GM23248 (cell line): ENCODE measurements around the gene TRIAP1. TPM values are rescaled to one million over a fixed set of nuclear protein-coding genes. Genes with fewer than 3 reads are reported as not detected.

Experiments used
- DNase-seq: peaks from one replicate; pipeline ENCODE4 v3.0.0-alpha.2; 2015
- H2AFZ ChIP-seq: fragments of 200-600 bp; sonication (generic); 2 replicates; pipeline ENCODE4 v1.6.1; 2016; ENCODE audit warnings: antibody characterized with exemption
- H3F3A ChIP-seq: fragments of 200-600 bp; sonication (generic); 2 replicates; pipeline ENCODE4 v1.6.1; 2016; ENCODE audit warnings: mild to moderate bottlenecking, antibody characterized with exemption, mixed run types; ENCODE audit not compliant: insufficient read depth
- H3K27ac ChIP-seq: fragments of 200-600 bp; sonication (generic); 2 replicates; pipeline ENCODE4 v1.5.1; 2016; ENCODE audit warnings: mild to moderate bottlenecking
- H3K27me3 ChIP-seq: fragments of 200-600 bp; sonication (generic); replicated peaks from 2 replicates; pipeline ENCODE4 v1.6.1; 2016; ENCODE audit warnings: mild to moderate bottlenecking; ENCODE audit not compliant: insufficient read depth
- H3K36me3 ChIP-seq: fragments of 200-600 bp; sonication (generic); 2 replicates; pipeline ENCODE4 v1.6.1; 2016; ENCODE audit warnings: low read depth, mild to moderate bottlenecking
- H3K4me1 ChIP-seq: fragments of 200-600 bp; sonication (generic); 2 replicates; pipeline ENCODE4 v1.6.1; 2016; ENCODE audit warnings: mild to moderate bottlenecking; ENCODE audit not compliant: insufficient read depth
- H3K4me2 ChIP-seq: fragments of 200-600 bp; sonication (generic); one replicate; pipeline ENCODE4 v1.6.1; 2016; ENCODE audit warnings: mild to moderate bottlenecking; ENCODE audit not compliant: unreplicated experiment
- H3K4me3 ChIP-seq: fragments of 200-600 bp; sonication (generic); 2 replicates; pipeline ENCODE4 v1.5.1; 2016; ENCODE audit warnings: mild to moderate bottlenecking
- H3K79me2 ChIP-seq: fragments of 200-600 bp; sonication (generic); 2 replicates; pipeline ENCODE4 v1.6.1; 2016; ENCODE audit warnings: mild to moderate bottlenecking; ENCODE audit not compliant: insufficient read depth
- H3K9ac ChIP-seq: fragments of 200-600 bp; sonication (generic); 2 replicates; pipeline ENCODE4 v1.6.1; 2016; ENCODE audit warnings: mild to moderate bottlenecking
- H3K9me2 ChIP-seq: fragments of 200-600 bp; sonication (generic); 2 replicates; pipeline ENCODE4 v1.6.1; 2016; ENCODE audit warnings: mixed run types, mild to moderate bottlenecking, moderate library complexity; ENCODE audit not compliant: insufficient read depth
- H3K9me3 ChIP-seq: fragments of 200-600 bp; sonication (generic); one replicate; pipeline ENCODE4 v1.6.1; 2017; ENCODE audit warnings: low read depth
- H4K20me1 ChIP-seq: fragments of 200-600 bp; sonication (generic); 2 replicates; pipeline ENCODE4 v1.6.0; 2016; ENCODE audit not compliant: insufficient read depth
- EZH2 ChIP-seq: fragments of 200-600 bp; sonication (generic); IDR thresholded peaks from 2 replicates; pipeline ENCODE4 v1.6.1; 2018; ENCODE audit warnings: antibody characterized with exemption, mild to moderate bottlenecking; ENCODE audit not compliant: insufficient read depth, poor library complexity, severe bottlenecking
- EZH2phosphoT487 ChIP-seq: fragments of 200-600 bp; sonication (generic); IDR thresholded peaks from 2 replicates; pipeline ENCODE4 v1.6.1; 2018; ENCODE audit warnings: antibody characterized with exemption, moderate library complexity, mild to moderate bottlenecking, low read depth; ENCODE audit not compliant: insufficient read depth
- WGBS, 2 experiments: methylation state at CpG; one replicate each; pipeline ENCODE4 v1.1.6; 2015 to 2017; ENCODE audit warnings: low lambda C conversion rate in 2 of 2, low coverage in 1 of 2; ENCODE audit errors: missing lambda C conversion rate in 2 of 2; 5-methylcytosine and 5-hydroxymethylcytosine counted together
- in situ Hi-C: fragments of 300-500 bp; cut with MboI; formaldehyde crosslinking; loops from 2 replicates; pipeline ENCODE4 v1.15.0; 2020
- polyA plus RNA-seq: library from polyadenylated mRNA; unstranded; fragments of >200 nt; fragmentation: Nextera tagmentation; extraction: Ambion mirVana; gene quantifications from 2 replicates; pipeline ENCODE4 v1.2.1, GENCODE V29; 2016
- total RNA-seq: library from RNA; depleted of rRNA; stranded (reverse); fragments of >200 nt; shearing (Covaris generic); gene quantifications from 2 replicates; pipeline ENCODE4 v1.2.3, GENCODE V29; 2014

The TRIAP1 gene
- total and polyA plus RNA-seq, 2 experiments from 2014 or later, result 45.6 to 68.6 TPM

DNA sequence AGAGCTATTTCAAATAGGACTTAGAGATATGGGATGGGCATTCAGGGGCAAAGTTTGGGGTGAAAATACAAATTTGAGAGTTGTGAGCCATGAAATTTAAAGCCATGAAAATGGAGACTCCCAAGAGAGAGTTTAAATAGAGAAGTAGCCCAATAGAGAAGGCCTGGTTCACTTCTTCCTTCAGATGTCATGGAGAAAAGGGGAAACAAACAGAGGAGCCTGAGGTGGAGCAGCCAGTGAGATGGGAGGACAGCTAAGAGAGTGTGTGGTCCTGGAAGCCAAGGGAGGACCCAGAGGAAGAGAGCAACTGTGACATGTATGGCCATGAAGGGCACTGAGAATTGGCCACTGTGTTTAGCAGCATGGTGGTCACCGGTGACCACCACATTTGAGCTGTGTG lies 37.4 kb upstream of the TRIAP1 start:
- H3K9ac ChIP-seq, result no peak overlapping the region
- H3K36me3 ChIP-seq, result no peaks in the 10 kb centered on the region
- H3K4me2 ChIP-seq, result no peak overlapping the region
- no peaks in the 10 kb centered on the region for H3F3A ChIP-seq
- in situ Hi-C loops, result no loop called here
- H3K4me1 ChIP-seq, result no peaks in the 10 kb centered on the region
- no peak overlapping the region for H3K4me3 ChIP-seq
- no peaks in the 10 kb centered on the region for H4K20me1 ChIP-seq
- H3K27me3 ChIP-seq, result no peaks in the 10 kb centered on the region
- TF ChIP-seq EZH2, result no peak
- TF ChIP-seq EZH2phosphoT487, result no peak
- 100% methylated on average over 1 of the region's 1 CpG for WGBS, 2 experiments
- no peak overlapping the region for H3K27ac ChIP-seq
- no peaks in the 10 kb centered on the region for H3K9me2 ChIP-seq
- H3K79me2 ChIP-seq, result peaks cover 12% of the 10 kb centered on the region
- H3K9me3 ChIP-seq, result no peaks in the 10 kb centered on the region
- DNase-seq, result no peak
- H2AFZ ChIP-seq, result no peak overlapping the region

DNA sequence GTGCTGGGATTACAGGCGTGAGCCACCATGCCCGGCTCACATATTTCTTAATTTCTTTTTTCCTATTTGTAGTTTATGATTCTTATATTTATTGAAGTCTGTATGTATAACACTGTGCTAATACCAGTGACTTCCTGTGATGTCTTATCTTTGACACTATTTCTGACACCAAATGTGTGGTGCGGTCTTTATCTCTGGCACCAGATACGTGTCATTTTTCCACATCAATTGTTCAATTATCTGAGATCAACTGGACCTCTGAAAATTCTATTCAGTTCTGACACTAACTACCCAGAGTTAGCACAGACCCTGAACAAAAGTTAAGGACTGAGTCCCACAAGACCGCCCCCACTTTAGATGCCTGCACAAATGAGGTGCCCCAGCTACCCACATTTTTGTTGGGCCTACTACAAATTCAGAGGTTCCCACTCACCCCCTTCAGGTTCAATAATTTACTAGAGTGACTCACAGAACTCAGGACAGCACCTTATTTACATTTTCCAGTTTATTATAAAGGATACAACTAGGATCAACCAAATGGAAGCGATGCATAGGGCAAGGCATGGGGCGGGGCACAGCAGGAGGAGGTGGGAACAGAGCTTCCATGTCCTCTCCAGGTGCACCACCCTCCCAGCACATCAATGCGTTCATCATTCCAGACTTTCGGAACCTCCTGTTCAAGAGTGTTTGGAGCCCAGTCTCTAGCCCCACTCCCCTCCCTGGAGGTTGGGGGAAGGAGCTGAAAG lies 35.0 kb upstream of the TRIAP1 start:
- WGBS, 2 experiments, result 96 to 99% methylated on average over 9 of the region's 9 CpGs
- TF ChIP-seq EZH2phosphoT487 (no peak), EZH2 (no peak)
- no peaks in the 10 kb centered on the region for H3K36me3 ChIP-seq
- no peak overlapping the region for H2AFZ ChIP-seq
- DNase-seq, result no peak
- no peak overlapping the region for H3K4me3 ChIP-seq
- no peaks in the 10 kb centered on the region for H3K4me1 ChIP-seq
- no peaks in the 10 kb centered on the region for H3K27me3 ChIP-seq
- no peaks in the 10 kb centered on the region for H3K9me2 ChIP-seq
- no peak overlapping the region for H3K9ac ChIP-seq
- no peaks in the 10 kb centered on the region for H4K20me1 ChIP-seq
- H3K79me2 ChIP-seq, result peaks cover 24% of the 10 kb centered on the region
- no peak overlapping the region for H3K4me2 ChIP-seq
- in situ Hi-C loops, result no loop called here
- H3F3A ChIP-seq, result no peaks in the 10 kb centered on the region
- no peak overlapping the region for H3K27ac ChIP-seq
- no peaks in the 10 kb centered on the region for H3K9me3 ChIP-seq

DNA sequence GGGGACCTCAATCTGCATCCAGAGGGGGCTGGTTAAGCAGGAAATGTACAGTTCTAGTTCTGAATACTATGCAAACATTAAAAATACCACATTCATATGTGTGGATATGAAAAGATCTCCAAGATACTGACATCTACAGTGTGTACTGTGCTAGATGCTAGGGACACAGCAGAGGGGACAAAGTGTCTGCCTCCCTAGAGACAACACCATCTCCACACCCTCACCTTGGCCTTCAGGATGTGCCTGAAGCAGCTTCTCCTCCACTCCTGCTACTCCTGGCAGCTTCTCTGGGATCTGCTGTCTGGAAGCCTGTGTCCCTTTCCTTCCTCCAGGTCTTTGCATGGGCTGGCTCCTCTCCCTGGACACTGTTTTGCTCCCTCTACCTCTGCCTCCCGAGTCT lies 34.0 kb upstream of the TRIAP1 start:
- no peak overlapping the region for H3K27ac ChIP-seq
- WGBS, 2 experiments, result 36 to 65% methylated on average over 1 of the region's 1 CpG
- H2AFZ ChIP-seq, result no peak overlapping the region
- no peaks in the 10 kb centered on the region for H3K27me3 ChIP-seq
- peaks cover 34% of the 10 kb centered on the region for H3K79me2 ChIP-seq
- no peak overlapping the region for H3K4me2 ChIP-seq
- H3F3A ChIP-seq, result peaks cover 2% of the 10 kb centered on the region
- H3K4me1 ChIP-seq, result peaks cover 3% of the 10 kb centered on the region; the same call in 1 of the 2 replicates
- no peaks in the 10 kb centered on the region for H4K20me1 ChIP-seq
- H3K9ac ChIP-seq, result no peak overlapping the region
- H3K9me3 ChIP-seq, result no peaks in the 10 kb centered on the region
- in situ Hi-C loops, result no loop called here
- H3K9me2 ChIP-seq, result no peaks in the 10 kb centered on the region
- no peaks in the 10 kb centered on the region for H3K36me3 ChIP-seq
- no peak overlapping the region for H3K4me3 ChIP-seq
- no peak for TF ChIP-seq EZH2
- no peak for TF ChIP-seq EZH2phosphoT487
- DNase-seq, result no peak

DNA sequence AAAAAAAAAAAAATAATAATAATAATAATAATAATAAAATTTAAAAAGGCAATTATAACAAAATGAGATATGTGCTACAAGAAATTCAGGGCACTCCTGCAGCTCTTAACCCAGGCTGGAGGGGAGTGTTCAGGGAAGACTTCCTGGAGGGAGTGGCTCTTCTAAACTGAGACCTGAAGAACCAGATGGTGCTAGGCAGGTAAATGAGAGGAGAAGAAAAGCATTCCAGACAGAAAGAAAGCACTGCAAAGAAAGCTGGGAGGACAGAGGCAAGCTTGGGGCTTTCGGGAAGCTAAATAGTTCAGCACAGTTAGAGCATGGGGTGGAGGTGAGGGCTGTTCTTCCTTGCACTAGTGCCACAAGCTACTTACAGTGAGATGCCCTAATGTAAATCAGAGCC lies 33.3 kb upstream of the TRIAP1 start:
- no peaks in the 10 kb centered on the region for H3K9me3 ChIP-seq
- TF ChIP-seq EZH2 (no peak), EZH2phosphoT487 (no peak)
- no peak overlapping the region for H3K27ac ChIP-seq
- H3F3A ChIP-seq, result peaks cover 8% of the 10 kb centered on the region
- in situ Hi-C loops, result no loop called here
- no peak for DNase-seq
- H3K27me3 ChIP-seq, result no peaks in the 10 kb centered on the region
- no peak overlapping the region for H3K9ac ChIP-seq
- H2AFZ ChIP-seq, result no peak overlapping the region
- no peak overlapping the region for H3K4me3 ChIP-seq
- H3K79me2 ChIP-seq, result peaks cover 36% of the 10 kb centered on the region
- WGBS, 2 experiments, result 96 to 100% methylated on average over 1 of the region's 1 CpG
- H3K4me1 ChIP-seq, result peaks cover 10% of the 10 kb centered on the region; the same call in 1 of the 2 replicates
- no peaks in the 10 kb centered on the region for H3K36me3 ChIP-seq
- no peak overlapping the region for H3K4me2 ChIP-seq
- no peaks in the 10 kb centered on the region for H4K20me1 ChIP-seq
- no peaks in the 10 kb centered on the region for H3K9me2 ChIP-seq
